ENCODE data around the gene CD276. TPM values are rescaled to one million over a fixed set of nuclear protein-coding genes. Genes with fewer than 3 reads are reported as not detected.

CD276 gene
- polyA plus RNA-seq, 4 donors, result 7.8 to 86.5 (median 25.5) TPM

DNA sequence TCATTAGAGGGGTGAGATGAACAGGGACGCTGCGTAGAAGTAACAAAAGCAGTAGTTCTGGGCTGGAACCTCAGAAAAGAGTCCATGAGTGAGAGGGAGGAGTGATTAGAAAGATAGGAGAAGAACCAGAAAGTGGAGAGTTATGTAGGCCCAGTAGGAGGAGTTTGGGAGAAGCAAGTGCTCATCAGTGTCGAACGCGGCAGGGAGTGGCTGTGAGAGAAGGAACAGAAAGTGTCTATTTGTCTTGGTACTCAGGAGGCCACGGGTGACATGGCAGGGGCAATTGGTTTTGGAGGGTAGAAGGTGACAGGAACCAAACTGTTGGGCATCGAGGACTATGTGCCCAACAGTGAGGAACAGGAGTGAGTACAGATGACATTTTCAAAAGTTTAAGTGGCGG, 70.3 kb downstream of the CD276 start:
- H3K4me3 ChIP-seq (ENCODE audit: low read depth in 1 of 3, low read length in 3 of 3), result no peak overlapping the region
- no peak overlapping the region for H3K27ac ChIP-seq (ENCODE audit: low read depth in 1 of 3, low read length in 2 of 3)
- peaks cover 0 to 2% (median 0%) of the 10 kb centered on the region in 3 donors for H3K4me1 ChIP-seq (ENCODE audit: control insufficient read depth in 3 of 3, insufficient read depth in 2 of 3, low read depth in 1 of 3, low read length in 2 of 3)
- H3K27me3 ChIP-seq (ENCODE audit: control insufficient read depth in 3 of 3, insufficient read depth in 3 of 3, low read length in 3 of 3), result peaks cover 2 to 56% (median 26%) of the 10 kb centered on the region in 3 donors
- H3K36me3 ChIP-seq (ENCODE audit: control insufficient read depth in 3 of 3, insufficient read depth in 2 of 3, low read depth in 1 of 3, low read length in 3 of 3), result no peaks in the 10 kb centered on the region
- 63 to 64% (median 64%) methylated on average over 8 of the region's 8 CpGs for WGBS, 3 donors
- no peak for FAIRE-seq
- DNase-seq, result no peak
- H3K9me3 ChIP-seq (ENCODE audit: control insufficient read depth in 2 of 2, insufficient read depth in 1 of 2, low read depth in 1 of 2, low read length in 1 of 2), result no peaks in the 10 kb centered on the region

DNA sequence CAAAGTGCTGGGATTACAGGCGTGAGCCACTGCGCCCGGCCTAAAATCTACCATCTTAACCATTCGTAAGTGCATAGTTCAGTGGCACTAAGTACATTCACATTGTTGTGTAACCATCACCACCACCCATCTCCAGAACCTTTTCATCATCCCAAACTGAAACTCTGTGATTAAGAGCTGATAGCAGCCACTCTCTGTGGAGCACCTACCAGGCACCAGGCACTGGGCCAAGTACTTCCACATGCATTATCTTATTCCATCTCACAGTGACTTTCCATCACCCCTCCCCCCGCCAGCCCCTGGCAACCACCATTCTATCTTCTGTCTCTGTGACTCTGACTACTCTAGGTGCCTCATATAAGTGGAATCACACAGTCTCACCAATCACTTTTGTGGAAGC, 71.3 kb downstream of the CD276 start:
- WGBS, 3 donors, result 80 to 88% (median 88%) methylated on average over 5 of the region's 5 CpGs
- no peak for FAIRE-seq
- Histone ChIP-seq H3K4me3 (ENCODE audit: low read depth in 1 of 3, low read length in 3 of 3) (no peak overlapping the region), H3K9me3 (ENCODE audit: control insufficient read depth in 2 of 2, insufficient read depth in 1 of 2, low read depth in 1 of 2, low read length in 1 of 2) (no peaks in the 10 kb centered on the region), H3K27ac (ENCODE audit: low read depth in 1 of 3, low read length in 2 of 3) (no peak overlapping the region), H3K4me1 (ENCODE audit: control insufficient read depth in 3 of 3, insufficient read depth in 2 of 3, low read depth in 1 of 3, low read length in 2 of 3) (peaks cover 0 to 2% (median 0%) of the 10 kb centered on the region in 3 donors), H3K27me3 (ENCODE audit: control insufficient read depth in 3 of 3, insufficient read depth in 3 of 3, low read length in 3 of 3) (peaks cover 5 to 50% (median 27%) of the 10 kb centered on the region in 3 donors), H3K36me3 (ENCODE audit: control insufficient read depth in 3 of 3, insufficient read depth in 2 of 3, low read depth in 1 of 3, low read length in 3 of 3) (no peaks in the 10 kb centered on the region)
- no peak for DNase-seq

DNA sequence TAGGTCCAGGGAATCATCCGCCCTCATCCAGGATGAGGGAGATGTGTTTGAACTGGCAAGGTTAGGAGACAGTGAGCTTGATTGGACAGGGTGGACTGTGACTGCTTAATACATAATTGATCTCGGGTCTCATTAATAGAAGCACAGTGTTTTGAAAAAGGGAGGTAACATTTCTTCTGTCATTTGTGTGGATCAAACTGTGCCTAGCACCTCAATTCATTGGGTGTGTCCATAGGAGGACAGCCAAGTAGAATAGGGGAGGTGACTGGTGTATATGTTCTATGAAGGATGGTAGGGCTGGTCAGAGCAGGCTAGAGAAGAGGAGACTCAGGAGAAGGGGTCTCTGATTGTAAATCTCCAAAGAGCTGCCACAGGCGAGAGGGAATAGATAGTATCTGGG, 71.8 kb downstream of the CD276 start:
- H3K4me3 ChIP-seq (ENCODE audit: low read depth in 1 of 3, low read length in 3 of 3), result no peak overlapping the region
- no peaks in the 10 kb centered on the region for H3K9me3 ChIP-seq (ENCODE audit: control insufficient read depth in 2 of 2, insufficient read depth in 1 of 2, low read depth in 1 of 2, low read length in 1 of 2)
- H3K36me3 ChIP-seq (ENCODE audit: control insufficient read depth in 3 of 3, insufficient read depth in 2 of 3, low read depth in 1 of 3, low read length in 3 of 3), result no peaks in the 10 kb centered on the region
- H3K4me1 ChIP-seq (ENCODE audit: control insufficient read depth in 3 of 3, insufficient read depth in 2 of 3, low read depth in 1 of 3, low read length in 2 of 3), result peaks cover 0 to 2% (median 0%) of the 10 kb centered on the region in 3 donors
- no peak overlapping the region for H3K27ac ChIP-seq (ENCODE audit: low read depth in 1 of 3, low read length in 2 of 3)
- FAIRE-seq (no peak), DNase-seq (no peak)
- peaks cover 5 to 48% (median 24%) of the 10 kb centered on the region in 3 donors for H3K27me3 ChIP-seq (ENCODE audit: control insufficient read depth in 3 of 3, insufficient read depth in 3 of 3, low read length in 3 of 3)
- 79 to 85% (median 83%) methylated on average over 3 of the region's 3 CpGs for WGBS, 3 donors

DNA sequence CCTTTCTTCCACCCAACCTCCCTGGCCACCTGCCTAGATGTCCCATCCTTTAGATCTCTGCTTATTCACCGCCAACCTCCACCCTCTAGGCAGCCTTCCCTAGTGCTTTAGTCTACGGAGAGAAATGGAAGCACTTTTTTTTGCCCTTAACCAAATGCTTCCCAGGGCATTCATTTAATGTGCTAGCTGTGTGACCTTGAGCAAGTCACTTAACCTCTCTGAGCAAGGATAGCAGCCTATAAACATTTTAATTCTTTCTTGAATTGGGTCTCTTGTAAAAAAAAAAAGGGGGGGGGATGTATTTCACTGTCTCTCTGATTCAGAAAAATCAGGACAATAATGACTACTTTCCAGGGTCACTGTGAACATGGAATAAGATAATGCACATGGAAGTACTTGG, 72.2 kb downstream of the CD276 start:
- H3K27me3 ChIP-seq (ENCODE audit: control insufficient read depth in 3 of 3, insufficient read depth in 3 of 3, low read length in 3 of 3), result peaks cover 5 to 48% (median 22%) of the 10 kb centered on the region in 3 donors
- no peaks in the 10 kb centered on the region for H3K36me3 ChIP-seq (ENCODE audit: control insufficient read depth in 3 of 3, insufficient read depth in 2 of 3, low read depth in 1 of 3, low read length in 3 of 3)
- WGBS, 3 donors, result 59 to 83% (median 59%) methylated on average over 2 of the region's 2 CpGs
- no peaks in the 10 kb centered on the region for H3K9me3 ChIP-seq (ENCODE audit: control insufficient read depth in 2 of 2, insufficient read depth in 1 of 2, low read depth in 1 of 2, low read length in 1 of 2)
- H3K4me1 ChIP-seq (ENCODE audit: control insufficient read depth in 3 of 3, insufficient read depth in 2 of 3, low read depth in 1 of 3, low read length in 2 of 3), result peaks cover 0 to 2% (median 0%) of the 10 kb centered on the region in 3 donors
- no peak overlapping the region for H3K27ac ChIP-seq (ENCODE audit: low read depth in 1 of 3, low read length in 2 of 3)
- no peak for FAIRE-seq
- DNase-seq, result no peak
- H3K4me3 ChIP-seq (ENCODE audit: low read depth in 1 of 3, low read length in 3 of 3), result no peak overlapping the region

DNA sequence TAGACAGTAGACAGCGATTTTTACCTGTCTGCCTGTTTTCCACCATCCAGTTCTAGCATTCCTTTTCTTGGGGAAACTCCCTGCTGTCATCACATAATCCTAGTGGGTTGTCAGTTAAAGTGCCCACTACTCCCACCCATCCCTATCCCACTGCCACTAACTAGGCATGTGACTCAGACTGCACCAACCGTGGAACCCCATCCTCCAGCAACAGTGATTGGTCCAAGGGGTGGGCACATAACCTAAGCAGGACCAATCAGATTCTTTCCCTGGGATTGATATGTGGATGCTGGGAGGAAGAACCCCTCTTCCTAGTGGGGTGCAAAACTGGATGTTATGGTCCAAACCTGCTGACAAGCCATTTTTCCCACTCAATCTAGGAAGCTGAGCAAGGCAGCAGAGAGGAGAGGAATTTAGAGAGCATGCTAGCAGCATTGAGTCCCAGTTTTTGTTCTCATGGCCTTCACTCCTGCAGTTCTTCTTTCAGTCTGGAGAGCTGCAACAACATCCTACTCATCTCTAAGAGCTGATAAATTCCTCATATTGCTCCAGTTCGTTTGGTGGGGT, 72.8 kb downstream of the CD276 start:
- DNase-seq (no peak), FAIRE-seq (no peak)
- H3K4me1 ChIP-seq (ENCODE audit: control insufficient read depth in 3 of 3, insufficient read depth in 2 of 3, low read depth in 1 of 3, low read length in 2 of 3), result peaks cover 0 to 2% (median 0%) of the 10 kb centered on the region in 3 donors
- WGBS, 3 donors, result 39 to 59% (median 50%) methylated on average over 3 of the region's 3 CpGs
- no peak overlapping the region for H3K4me3 ChIP-seq (ENCODE audit: low read depth in 1 of 3, low read length in 3 of 3)
- peaks cover 5 to 47% (median 22%) of the 10 kb centered on the region in 3 donors for H3K27me3 ChIP-seq (ENCODE audit: control insufficient read depth in 3 of 3, insufficient read depth in 3 of 3, low read length in 3 of 3)
- no peaks in the 10 kb centered on the region for H3K9me3 ChIP-seq (ENCODE audit: control insufficient read depth in 2 of 2, insufficient read depth in 1 of 2, low read depth in 1 of 2, low read length in 1 of 2)
- H3K36me3 ChIP-seq (ENCODE audit: control insufficient read depth in 3 of 3, insufficient read depth in 2 of 3, low read depth in 1 of 3, low read length in 3 of 3), result no peaks in the 10 kb centered on the region
- no peak overlapping the region for H3K27ac ChIP-seq (ENCODE audit: low read depth in 1 of 3, low read length in 2 of 3)

DNA sequence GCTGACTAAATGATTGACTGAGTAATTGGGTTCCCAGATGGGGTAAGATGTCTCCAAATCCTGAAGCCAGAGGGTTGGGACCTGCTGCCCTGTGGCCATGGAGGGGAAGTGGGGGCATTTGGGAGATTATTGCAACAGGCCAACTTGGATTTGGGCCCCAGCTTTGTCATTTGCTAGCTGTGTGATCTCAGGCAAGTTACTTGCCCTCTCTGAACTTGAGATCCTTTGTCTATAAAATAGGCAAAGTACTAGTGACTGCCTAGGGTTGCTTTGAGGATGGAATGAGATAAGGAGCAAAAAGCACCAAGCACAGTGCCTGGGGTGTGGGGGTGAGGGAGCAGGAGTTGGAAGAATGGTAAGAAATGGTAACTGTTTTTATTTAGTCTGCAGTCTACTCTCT, 73.4 kb downstream of the CD276 start:
- no peak overlapping the region for H3K4me3 ChIP-seq (ENCODE audit: low read depth in 1 of 3, low read length in 3 of 3)
- no peaks in the 10 kb centered on the region for H3K36me3 ChIP-seq (ENCODE audit: control insufficient read depth in 3 of 3, insufficient read depth in 2 of 3, low read depth in 1 of 3, low read length in 3 of 3)
- no peaks in the 10 kb centered on the region for H3K9me3 ChIP-seq (ENCODE audit: control insufficient read depth in 2 of 2, insufficient read depth in 1 of 2, low read depth in 1 of 2, low read length in 1 of 2)
- peaks cover 5 to 44% (median 22%) of the 10 kb centered on the region in 3 donors for H3K27me3 ChIP-seq (ENCODE audit: control insufficient read depth in 3 of 3, insufficient read depth in 3 of 3, low read length in 3 of 3)
- no peak for FAIRE-seq
- DNase-seq, result no peak
- H3K4me1 ChIP-seq (ENCODE audit: control insufficient read depth in 3 of 3, insufficient read depth in 2 of 3, low read depth in 1 of 3, low read length in 2 of 3), result peaks cover 0 to 2% (median 0%) of the 10 kb centered on the region in 3 donors
- no peak overlapping the region for H3K27ac ChIP-seq (ENCODE audit: low read depth in 1 of 3, low read length in 2 of 3)

DNA sequence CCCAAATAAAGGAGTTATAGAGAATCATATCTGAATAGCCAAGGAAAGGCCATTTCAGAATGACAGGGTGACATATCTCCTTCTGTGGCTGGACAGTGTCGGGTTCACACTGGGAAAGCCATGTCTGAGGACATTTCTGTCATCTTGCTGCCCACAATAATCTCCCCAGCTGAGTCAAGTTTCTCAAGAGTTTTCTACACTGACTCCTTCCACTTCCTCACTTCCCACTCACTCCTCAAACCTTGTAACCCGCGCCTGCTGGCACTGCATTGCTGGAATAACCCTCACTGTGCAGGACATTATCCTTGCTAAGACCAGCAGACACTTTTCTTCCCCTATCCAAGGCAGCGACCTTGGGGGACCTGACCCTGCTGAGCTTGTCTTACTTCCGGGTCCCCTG, 74.3 kb downstream of the CD276 start:
- DNase-seq (no peak), FAIRE-seq (no peak)
- Histone ChIP-seq H3K9me3 (ENCODE audit: control insufficient read depth in 2 of 2, insufficient read depth in 1 of 2, low read depth in 1 of 2, low read length in 1 of 2) (no peaks in the 10 kb centered on the region), H3K4me3 (ENCODE audit: low read depth in 1 of 3, low read length in 3 of 3) (no peak overlapping the region), H3K4me1 (ENCODE audit: control insufficient read depth in 3 of 3, insufficient read depth in 2 of 3, low read depth in 1 of 3, low read length in 2 of 3) (peaks cover 0 to 2% (median 0%) of the 10 kb centered on the region in 3 donors), H3K27me3 (ENCODE audit: control insufficient read depth in 3 of 3, insufficient read depth in 3 of 3, low read length in 3 of 3) (peaks cover 3 to 42% (median 20%) of the 10 kb centered on the region in 3 donors), H3K36me3 (ENCODE audit: control insufficient read depth in 3 of 3, insufficient read depth in 2 of 3, low read depth in 1 of 3, low read length in 3 of 3) (no peaks in the 10 kb centered on the region), H3K27ac (ENCODE audit: low read depth in 1 of 3, low read length in 2 of 3) (no peak overlapping the region)
- WGBS, 3 donors, result 57 to 71% (median 63%) methylated on average over 5 of the region's 5 CpGs

DNA sequence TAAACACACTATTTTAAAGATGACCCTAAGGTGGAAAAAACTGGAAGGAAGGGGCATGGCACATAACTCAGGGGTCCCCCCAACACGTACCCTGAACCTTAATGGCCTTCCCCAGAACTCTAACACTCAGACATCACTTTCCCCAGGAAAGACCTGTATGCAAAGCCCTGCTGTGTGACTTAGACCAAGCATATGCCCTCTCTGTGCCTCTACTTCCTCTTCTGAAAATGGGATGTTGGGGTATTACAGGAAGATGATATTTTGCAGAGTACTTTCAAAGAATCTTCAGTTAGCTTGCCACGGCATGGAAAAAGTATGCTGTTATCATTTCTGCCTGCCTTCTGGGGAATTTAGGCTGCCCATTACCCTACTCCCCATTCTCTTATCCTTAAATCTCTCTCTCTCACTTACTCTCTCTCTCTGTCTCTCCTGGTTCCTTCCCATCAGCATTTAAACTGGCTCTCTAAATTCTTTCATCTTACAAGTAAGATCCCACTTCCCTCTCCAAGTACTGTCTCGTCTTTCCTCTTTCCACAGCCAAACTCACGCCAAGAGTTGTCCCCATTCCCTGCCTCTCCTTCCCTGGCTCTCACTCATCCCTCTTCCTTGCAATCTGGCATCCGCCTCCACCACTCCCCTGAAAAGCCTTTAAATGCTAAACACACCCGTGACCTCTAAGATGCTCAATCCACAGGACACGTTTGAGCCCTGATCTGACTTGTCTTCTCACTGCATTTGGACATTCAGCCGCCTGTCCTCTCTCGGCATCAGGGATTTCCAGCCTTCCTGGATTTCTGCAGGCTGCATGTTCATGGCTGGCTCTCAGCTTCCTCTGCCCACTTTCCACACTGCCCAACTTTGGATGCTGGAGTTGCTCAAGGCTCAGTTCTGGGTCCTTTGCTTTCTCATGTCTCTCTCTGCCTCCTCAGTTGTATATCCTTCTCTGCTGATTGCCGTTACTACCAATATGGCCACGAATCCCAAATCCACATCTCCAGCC, 76.4 kb downstream of the CD276 start:
- WGBS, 3 donors, result 50 to 55% (median 50%) methylated on average over 11 of the region's 11 CpGs
- Histone ChIP-seq H3K4me3 (ENCODE audit: low read depth in 1 of 3, low read length in 3 of 3) (no peak overlapping the region), H3K27ac (ENCODE audit: low read depth in 1 of 3, low read length in 2 of 3) (no peak overlapping the region), H3K4me1 (ENCODE audit: control insufficient read depth in 3 of 3, insufficient read depth in 2 of 3, low read depth in 1 of 3, low read length in 2 of 3) (no peaks in the 10 kb centered on the region), H3K36me3 (ENCODE audit: control insufficient read depth in 3 of 3, insufficient read depth in 2 of 3, low read depth in 1 of 3, low read length in 3 of 3) (no peaks in the 10 kb centered on the region), H3K27me3 (ENCODE audit: control insufficient read depth in 3 of 3, insufficient read depth in 3 of 3, low read length in 3 of 3) (peaks cover 3 to 30% (median 11%) of the 10 kb centered on the region in 3 donors), H3K9me3 (ENCODE audit: control insufficient read depth in 2 of 2, insufficient read depth in 1 of 2, low read depth in 1 of 2, low read length in 1 of 2) (no peaks in the 10 kb centered on the region)
- no peak for FAIRE-seq
- DNase-seq, result no peak

Measured in small intestine (tissue), 7 donors.